Astrocyte (in vitro differentiated cells and primary cell): ENCODE data around the gene EXOC1L. TPM values are rescaled to one million over a fixed set of nuclear protein-coding genes. Genes with fewer than 3 reads are reported as not detected.

Experiments
- DNase-seq: peaks from one replicate; pipeline ENCODE4 v3.0.0-alpha.2; 2010; ENCODE audit warnings: low read depth
- FAIRE-seq: peaks from 2 replicates; lab custom pipeline; 2011; peaks lifted over from hg19 to GRCh38; lab: Jason Lieb, UNC
- H2AFZ ChIP-seq: 2 replicates; pipeline ENCODE4 v1.6.0; 2012; ENCODE audit warnings: low read depth, low read length, inconsistent platforms
- H3K27ac ChIP-seq: 2 replicates; pipeline ENCODE4 v1.5.1; 2011; ENCODE audit warnings: low read depth, low read length, inconsistent platforms
- H3K27me3 ChIP-seq: 2 replicates; pipeline ENCODE4 v1.6.0; 2011; ENCODE audit warnings: low read length, inconsistent platforms; ENCODE audit not compliant: insufficient read depth
- H3K36me3 ChIP-seq: 2 replicates; pipeline ENCODE4 v1.5.1; 2011; ENCODE audit warnings: low read length, inconsistent platforms; ENCODE audit not compliant: insufficient read depth
- H3K4me1 ChIP-seq: 2 replicates; pipeline ENCODE4 v1.5.1; 2011; ENCODE audit warnings: low read length, inconsistent platforms; ENCODE audit not compliant: insufficient read depth
- H3K4me2 ChIP-seq: 2 replicates; pipeline ENCODE4 v1.6.0; 2012; ENCODE audit warnings: low read length, inconsistent platforms
- H3K4me3 ChIP-seq: 2 replicates; pipeline ENCODE4 v1.5.1; 2011; ENCODE audit warnings: low read depth, mild to moderate bottlenecking, low read length, inconsistent platforms; ENCODE audit not compliant: insufficient read depth
- H3K79me2 ChIP-seq: 2 replicates; pipeline ENCODE4 v1.6.0; 2012; ENCODE audit warnings: mild to moderate bottlenecking, low read length, inconsistent platforms; ENCODE audit not compliant: insufficient read depth
- H3K9ac ChIP-seq: 2 replicates; pipeline ENCODE4 v1.6.0; 2012; ENCODE audit warnings: mild to moderate bottlenecking, low read length, inconsistent platforms
- H3K9me3 ChIP-seq: 2 replicates; pipeline ENCODE4 v1.5.1; 2012; ENCODE audit warnings: low read depth, mild to moderate bottlenecking, low read length, inconsistent platforms; ENCODE audit not compliant: insufficient read depth
- H4K20me1 ChIP-seq: 2 replicates; pipeline ENCODE4 v1.6.0; 2012; ENCODE audit warnings: low read length, inconsistent platforms; ENCODE audit not compliant: insufficient read depth
- H3K27ac Mint-ChIP-seq: one replicate; pipeline ENCODE4 v1.8.0; 2021; ENCODE audit warnings: mild to moderate bottlenecking, mixed read lengths; ENCODE audit not compliant: unreplicated experiment
- H3K27me3 Mint-ChIP-seq: one replicate; pipeline ENCODE4 v1.8.0; 2021; ENCODE audit warnings: low read depth, mixed read lengths; ENCODE audit not compliant: unreplicated experiment
- H3K36me3 Mint-ChIP-seq: one replicate; pipeline ENCODE4 v1.8.0; 2021; ENCODE audit warnings: low read depth, mixed read lengths; ENCODE audit not compliant: unreplicated experiment
- H3K4me1 Mint-ChIP-seq: one replicate; pipeline ENCODE4 v1.8.0; 2021; ENCODE audit warnings: low read depth, mixed read lengths; ENCODE audit not compliant: unreplicated experiment
- H3K4me3 Mint-ChIP-seq: one replicate; pipeline ENCODE4 v1.8.0; 2021; ENCODE audit warnings: mild to moderate bottlenecking, moderate library complexity, mixed read lengths; ENCODE audit not compliant: unreplicated experiment
- H3K9me3 Mint-ChIP-seq: one replicate; pipeline ENCODE4 v1.8.0; 2021; ENCODE audit warnings: mild to moderate bottlenecking, mixed read lengths; ENCODE audit not compliant: unreplicated experiment
- EZH2 ChIP-seq: IDR thresholded peaks from 2 replicates; pipeline ENCODE4 v1.6.1; 2012; ENCODE audit warnings: mild to moderate bottlenecking, low read length, inconsistent platforms; ENCODE audit not compliant: insufficient read depth
- total RNA-seq: library from RNA; stranded (reverse); gene quantifications from 2 replicates; pipeline ENCODE4 v1.2.1, GENCODE V29; 2021
- TF ChIP-seq, protein P1 (sequence below): IDR thresholded peaks from 2 replicates; pipeline ENCODE4 v1.5.1; 2011; ENCODE audit warnings: low read depth, mild to moderate bottlenecking, inconsistent platforms, low read length, moderate library complexity; ENCODE audit not compliant: insufficient read depth

EXOC1L gene
- total RNA-seq, 1 donor from 2014 or later: not detected

DNA sequence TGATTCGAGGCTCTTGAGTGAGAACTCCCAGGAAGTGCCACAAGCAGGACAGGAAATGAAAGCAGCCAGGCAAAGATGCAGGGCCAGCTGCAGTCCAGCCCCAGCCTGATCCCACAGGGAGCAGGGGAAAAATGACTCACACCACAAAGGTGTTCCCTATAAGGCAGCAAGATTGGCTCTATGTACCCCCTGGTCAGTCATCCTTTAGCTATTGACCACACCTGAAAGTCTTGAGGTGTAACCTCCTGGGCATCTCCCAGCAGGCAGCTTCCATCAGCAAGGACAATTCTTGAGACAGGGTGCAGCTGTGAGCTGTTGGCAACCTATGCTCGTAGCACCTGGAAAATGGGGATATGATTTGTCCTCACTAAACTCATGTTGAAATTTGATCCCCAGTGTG, 27.9 kb upstream of the EXOC1L start:
- peak overlapping the region; percentile 47 for H3K27ac Mint-ChIP-seq
- H3K4me3 Mint-ChIP-seq: no peak overlapping the region
- Histone ChIP-seq H2AFZ (no peak overlapping the region), H3K4me1 (no peaks in the 10 kb centered on the region), H3K27me3 (peaks cover 19% of the 10 kb centered on the region), H3K4me2 (no peak overlapping the region), H4K20me1 (no peaks in the 10 kb centered on the region), H3K36me3 (no peaks in the 10 kb centered on the region), H3K27ac (no peak overlapping the region), H3K79me2 (no peaks in the 10 kb centered on the region), H3K9ac (no peak overlapping the region), H3K4me3 (no peak overlapping the region), H3K9me3 (no peaks in the 10 kb centered on the region)
- DNase-seq: no peak
- H3K36me3 Mint-ChIP-seq: no peaks in the 10 kb centered on the region
- H3K4me1 Mint-ChIP-seq: peaks cover 5% of the 10 kb centered on the region
- TF ChIP-seq, protein P1, sequence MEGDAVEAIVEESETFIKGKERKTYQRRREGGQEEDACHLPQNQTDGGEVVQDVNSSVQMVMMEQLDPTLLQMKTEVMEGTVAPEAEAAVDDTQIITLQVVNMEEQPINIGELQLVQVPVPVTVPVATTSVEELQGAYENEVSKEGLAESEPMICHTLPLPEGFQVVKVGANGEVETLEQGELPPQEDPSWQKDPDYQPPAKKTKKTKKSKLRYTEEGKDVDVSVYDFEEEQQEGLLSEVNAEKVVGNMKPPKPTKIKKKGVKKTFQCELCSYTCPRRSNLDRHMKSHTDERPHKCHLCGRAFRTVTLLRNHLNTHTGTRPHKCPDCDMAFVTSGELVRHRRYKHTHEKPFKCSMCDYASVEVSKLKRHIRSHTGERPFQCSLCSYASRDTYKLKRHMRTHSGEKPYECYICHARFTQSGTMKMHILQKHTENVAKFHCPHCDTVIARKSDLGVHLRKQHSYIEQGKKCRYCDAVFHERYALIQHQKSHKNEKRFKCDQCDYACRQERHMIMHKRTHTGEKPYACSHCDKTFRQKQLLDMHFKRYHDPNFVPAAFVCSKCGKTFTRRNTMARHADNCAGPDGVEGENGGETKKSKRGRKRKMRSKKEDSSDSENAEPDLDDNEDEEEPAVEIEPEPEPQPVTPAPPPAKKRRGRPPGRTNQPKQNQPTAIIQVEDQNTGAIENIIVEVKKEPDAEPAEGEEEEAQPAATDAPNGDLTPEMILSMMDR: no peak
- TF ChIP-seq EZH2: no peak
- peaks cover 9% of the 10 kb centered on the region for H3K27me3 Mint-ChIP-seq
- no peaks in the 10 kb centered on the region for H3K9me3 Mint-ChIP-seq
- no peak for FAIRE-seq

DNA sequence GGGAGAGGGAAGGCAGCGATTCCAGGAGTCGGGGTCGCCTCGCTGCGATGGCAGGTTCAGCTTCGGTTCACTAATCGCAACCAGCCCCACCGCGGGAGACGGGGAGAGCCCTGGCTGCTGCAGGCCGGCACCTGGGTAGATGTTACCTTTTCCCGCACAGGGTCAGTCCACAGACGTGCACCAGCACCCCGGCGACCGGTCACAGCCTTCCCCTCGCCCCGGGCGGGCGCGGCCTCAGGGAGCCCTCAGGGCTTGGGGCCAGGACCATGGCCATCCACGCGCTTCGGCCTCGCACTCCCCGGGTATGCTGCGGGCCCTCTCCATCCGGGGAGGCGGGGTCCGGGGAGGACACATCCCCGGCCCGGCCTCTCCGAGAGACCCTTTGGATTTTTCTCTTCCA, 26.1 kb upstream of the EXOC1L start:
- DNase-seq: no peak
- Histone ChIP-seq H4K20me1 (no peaks in the 10 kb centered on the region), H3K4me1 (no peaks in the 10 kb centered on the region), H3K27ac (no peak overlapping the region), H3K36me3 (no peaks in the 10 kb centered on the region), H3K4me3 (no peak overlapping the region), H3K79me2 (no peaks in the 10 kb centered on the region), H3K9me3 (no peaks in the 10 kb centered on the region), H3K27me3 (peaks cover 20% of the 10 kb centered on the region), H2AFZ (peak overlapping the region; percentile 81), H3K4me2 (peak overlapping the region; percentile 73), H3K9ac (no peak overlapping the region)
- Mint-ChIP-seq H3K4me1 (peaks cover 5% of the 10 kb centered on the region), H3K4me3 (no peak overlapping the region), H3K27me3 (peaks cover 9% of the 10 kb centered on the region), H3K9me3 (no peaks in the 10 kb centered on the region), H3K27ac (no peak overlapping the region), H3K36me3 (no peaks in the 10 kb centered on the region)
- FAIRE-seq: no peak
- peak; percentile 17 for TF ChIP-seq EZH2
- TF ChIP-seq, protein P1: no peak

DNA sequence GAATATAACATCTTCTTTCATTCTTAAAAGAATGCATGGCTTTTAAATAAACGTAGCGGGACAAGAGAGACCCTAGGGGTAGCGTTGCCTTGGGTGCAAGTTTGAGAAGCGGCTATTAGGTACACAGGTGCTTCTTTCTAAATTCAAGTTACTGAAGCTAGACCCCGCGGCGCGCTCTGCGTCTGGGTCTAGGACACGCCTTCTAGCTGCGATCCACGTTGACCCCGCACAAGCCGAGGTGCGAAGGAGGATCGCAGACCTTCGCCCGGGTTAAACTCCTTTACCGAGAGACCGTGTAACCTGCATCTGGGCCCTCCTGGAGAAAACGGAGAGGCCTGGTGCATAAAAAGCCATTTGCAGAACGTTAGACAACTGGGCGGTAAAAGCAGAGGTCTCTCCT, 25.5 kb upstream of the EXOC1L start:
- no peak overlapping the region for H3K4me3 Mint-ChIP-seq

More for the DNA sequence above, 25.5 kb upstream of the EXOC1L start:
- Histone ChIP-seq H3K36me3 (no peaks in the 10 kb centered on the region), H4K20me1 (no peaks in the 10 kb centered on the region), H3K4me3 (no peak overlapping the region), H3K79me2 (no peaks in the 10 kb centered on the region), H3K27ac (no peak overlapping the region), H3K4me2 (no peak overlapping the region), H3K9ac (no peak overlapping the region), H3K27me3 (peaks cover 20% of the 10 kb centered on the region), H2AFZ (no peak overlapping the region), H3K4me1 (no peaks in the 10 kb centered on the region), H3K9me3 (no peaks in the 10 kb centered on the region)
- no peaks in the 10 kb centered on the region for H3K9me3 Mint-ChIP-seq
- TF ChIP-seq EZH2: no peak
- TF ChIP-seq, protein P1: no peak
- peaks cover 5% of the 10 kb centered on the region for H3K4me1 Mint-ChIP-seq
- H3K27me3 Mint-ChIP-seq: peaks cover 9% of the 10 kb centered on the region
- H3K36me3 Mint-ChIP-seq: no peaks in the 10 kb centered on the region
- DNase-seq: no peak
- H3K27ac Mint-ChIP-seq: no peak overlapping the region
- no peak for FAIRE-seq
